Kidney epithelial cell (primary cell): ENCODE measurements around the gene STIM2. TPM values are rescaled to one million over a fixed set of nuclear protein-coding genes. Genes with fewer than 3 reads are reported as not detected.

Experiments used
- DNase-seq: peaks from one replicate; pipeline ENCODE4 v3.0.0-alpha.2; 2010; ENCODE audit warnings: low read depth
- H3K27me3 ChIP-seq: 2 replicates; pipeline ENCODE4 v1.6.0; 2011; ENCODE audit warnings: low read length; ENCODE audit not compliant: control insufficient read depth, insufficient read depth
- H3K36me3 ChIP-seq: 2 replicates; pipeline ENCODE4 v1.5.1; 2011; ENCODE audit warnings: low read length; ENCODE audit not compliant: control insufficient read depth, insufficient read depth
- H3K4me3 ChIP-seq: 2 replicates; pipeline ENCODE4 v1.5.1; 2011; ENCODE audit warnings: low read depth, mild to moderate bottlenecking, control low read depth, low read length
- CTCF ChIP-seq: IDR thresholded peaks from 2 replicates; pipeline ENCODE4 v1.5.1; 2011; ENCODE audit warnings: mild to moderate bottlenecking, moderate library complexity, low read length, control low read depth, inconsistent platforms; ENCODE audit not compliant: insufficient read depth, poor library complexity, severe bottlenecking
- total RNA-seq: library from RNA; depleted of rRNA; stranded (reverse); fragments of >200 nt; gene quantifications from 2 replicates; pipeline ENCODE4 v1.2.3, GENCODE V29; 2015

Gene STIM2
- total RNA-seq, 1 donor from 2014 or later: 12.0 TPM

DNA sequence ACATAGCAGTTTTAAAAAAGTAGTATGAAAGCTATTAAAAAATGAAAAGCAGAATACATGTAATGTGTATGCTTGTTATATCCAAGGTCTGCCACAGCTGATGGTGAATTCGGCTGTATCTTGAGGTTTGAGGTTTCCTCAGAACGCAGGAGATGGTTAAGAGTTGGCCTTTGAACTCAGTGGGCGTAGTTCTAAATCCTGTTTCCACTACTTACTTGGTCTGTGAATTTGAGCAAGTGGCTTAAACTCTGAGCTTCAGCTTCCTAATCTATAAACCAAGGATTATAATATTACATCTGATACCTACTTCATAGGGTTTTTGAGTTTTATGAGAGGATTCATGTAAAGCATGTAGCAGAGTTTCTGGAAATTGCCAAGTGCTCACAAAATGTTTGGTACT, 125.2 kb downstream of the STIM2 start:
- H3K36me3 ChIP-seq: no peaks in the 10 kb centered on the region
- no peaks in the 10 kb centered on the region for H3K27me3 ChIP-seq
- H3K4me3 ChIP-seq: no peak overlapping the region
- no peak for DNase-seq
- no peak for TF ChIP-seq CTCF

GRCh38 chr4:26987191-26987590, 126.5 kb downstream of the STIM2 start:
- Histone ChIP-seq H3K27me3 (no peaks in the 10 kb centered on the region), H3K4me3 (no peak overlapping the region), H3K36me3 (no peaks in the 10 kb centered on the region)
- TF ChIP-seq CTCF: no peak
- no peak for DNase-seq

DNA sequence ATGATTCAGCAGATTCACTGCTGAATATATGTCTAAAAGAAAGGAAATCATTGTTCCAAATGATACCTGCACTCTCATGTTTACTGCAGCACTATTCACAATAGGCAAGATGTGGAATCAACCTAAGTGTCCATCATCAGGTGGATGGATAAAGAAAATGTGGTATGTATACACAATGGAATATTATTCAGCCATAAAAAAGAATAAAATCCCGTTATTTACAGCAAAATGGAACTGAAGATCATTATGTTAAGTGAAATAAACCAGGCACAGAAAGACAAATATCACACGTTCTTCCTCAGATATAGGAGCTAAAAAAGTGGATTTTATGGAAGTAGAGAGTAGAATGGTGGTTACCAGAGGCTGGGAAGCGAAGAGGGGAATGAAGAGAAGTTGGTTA, 130.4 kb downstream of the STIM2 start:
- no peak for TF ChIP-seq CTCF
- no peak for DNase-seq
- Histone ChIP-seq H3K27me3 (no peaks in the 10 kb centered on the region), H3K4me3 (no peak overlapping the region), H3K36me3 (no peaks in the 10 kb centered on the region)

- Histone ChIP-seq H3K36me3 (no peaks in the 10 kb centered on the region), H3K27me3 (no peaks in the 10 kb centered on the region), H3K4me3 (no peak overlapping the region)
- no peak for DNase-seq
- no peak for TF ChIP-seq CTCF
Observed at GRCh38 chr4:26992657-26993361, 132.2 kb downstream of the STIM2 start.

DNA sequence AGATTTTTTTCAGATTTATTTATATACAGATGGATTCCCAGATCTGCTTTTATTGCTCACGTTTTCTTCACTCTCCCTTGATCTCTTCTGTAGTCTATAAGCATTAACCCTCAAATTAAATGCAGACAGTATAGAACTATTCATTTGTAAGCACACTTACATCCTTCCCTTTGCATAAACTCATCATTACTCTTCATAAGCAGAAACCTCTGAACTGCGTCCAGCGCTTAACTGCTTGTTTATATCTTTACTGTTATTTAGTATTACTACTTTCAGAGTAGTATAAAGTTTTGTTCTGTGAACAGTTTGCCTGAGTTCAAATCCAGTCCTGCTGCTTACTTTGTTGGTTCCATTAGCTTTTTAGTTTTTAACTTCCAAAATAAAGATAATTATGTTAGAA, 132.9 kb downstream of the STIM2 start:
- H3K27me3 ChIP-seq: no peaks in the 10 kb centered on the region
- TF ChIP-seq CTCF: no peak
- DNase-seq: no peak
- no peak overlapping the region for H3K4me3 ChIP-seq
- H3K36me3 ChIP-seq: no peaks in the 10 kb centered on the region

GRCh38 chr4:26993967-26994366, 133.3 kb downstream of the STIM2 start:
- Histone ChIP-seq H3K36me3 (no peaks in the 10 kb centered on the region), H3K4me3 (no peak overlapping the region), H3K27me3 (no peaks in the 10 kb centered on the region)
- no peak for TF ChIP-seq CTCF
- DNase-seq: no peak
